Spleen (tissue), 7 donors: ENCODE measurements around the gene ZSCAN5A.

Experiments
- CTCF ChIP-seq, 11 experiments: fragments of 200-600 bp in 7 of 11; fragments of 450-650 bp in 4 of 11; sonication (generic) in 4 of 11; IDR thresholded peaks in 8 of 11; conservative IDR thresholded peaks in 3 of 11; 1 replicate in 7 of 11; 2 replicates in 4 of 11; pipeline versions ENCODE4 v1.4.0 to v1.8.0; 2016 to 2021; ENCODE audit warnings: antibody characterized with exemption in 11 of 11, inconsistent platforms in 4 of 11, mild to moderate bottlenecking in 1 of 11
- POLR2A ChIP-seq, 3 donors: fragments of 450-650 bp; IDR thresholded peaks; one replicate each; pipeline ENCODE4 v1.5.1; 2017; ENCODE audit warnings: antibody characterized with exemption in 3 of 3, mild to moderate bottlenecking in 1 of 3
- POLR2AphosphoS5 ChIP-seq, 3 donors: sonication (generic); formaldehyde crosslinking; IDR thresholded peaks; one replicate each; pipeline ENCODE4 v1.5.1; 2017; ENCODE audit warnings: antibody characterized with exemption in 3 of 3
- donor health status: DM: no; HTN: no; CAD: no; lungs with moderate emphysema.
- donor health status: DM: no; HTN: no; CAD: no.
- donor health status: DM: no; HTN: no; CAD: no.

GRCh38 chr19:56348289-56348877 lies 33.7 kb upstream of the ZSCAN5A start:
- TF ChIP-seq CTCF (IDR thresholded peaks at IDR 0.05 in 8 of 11, conservative IDR thresholded peaks at IDR 0.05 in 3 of 11), result peak in 1 of 11 experiments; percentile 8
- no peak for TF ChIP-seq POLR2A (IDR thresholded peaks at IDR 0.05)
- TF ChIP-seq POLR2AphosphoS5 (IDR thresholded peaks at IDR 0.05), result no peak
